SU-DHL-6 (cell line): ENCODE measurements around the gene C3orf70.

Experiments used
- CTCF ChIP-seq: fragments of 200-600 bp; sonication (generic); IDR thresholded peaks from one replicate; pipeline ENCODE4 v1.5.1; 2017; ENCODE audit warnings: antibody characterized with exemption, mild to moderate bottlenecking, low read length, moderate library complexity; ENCODE audit not compliant: insufficient read depth, poor library complexity, severe bottlenecking
- EZH2phosphoT487 ChIP-seq: fragments of 200-600 bp; sonication (generic), shearing (Covaris generic); conservative IDR thresholded peaks from 2 replicates; pipeline ENCODE4 v1.6.1; 2018; ENCODE audit warnings: mild to moderate bottlenecking, antibody characterized with exemption, low read length, moderate library complexity, mixed read lengths

GRCh38 chr3:185145511-185145910, 7.3 kb downstream of the C3orf70 start:
- no peak for TF ChIP-seq EZH2phosphoT487
- no peak for TF ChIP-seq CTCF
